ENCODE data around the gene MORC2. TPM values are rescaled to one million over a fixed set of nuclear protein-coding genes. Genes with fewer than 3 reads are reported as not detected.

Gene MORC2
- total RNA-seq, 1 donor from 2014 or later: 20.1 TPM

GRCh38 chr22:30964858-30965257, 3.7 kb downstream of the MORC2 start:
- DNase-seq: no peak
- no peak for ATAC-seq (ENCODE audit: poor library complexity)
- intact Hi-C loops (cut with DNase I): no loop called here

DNA sequence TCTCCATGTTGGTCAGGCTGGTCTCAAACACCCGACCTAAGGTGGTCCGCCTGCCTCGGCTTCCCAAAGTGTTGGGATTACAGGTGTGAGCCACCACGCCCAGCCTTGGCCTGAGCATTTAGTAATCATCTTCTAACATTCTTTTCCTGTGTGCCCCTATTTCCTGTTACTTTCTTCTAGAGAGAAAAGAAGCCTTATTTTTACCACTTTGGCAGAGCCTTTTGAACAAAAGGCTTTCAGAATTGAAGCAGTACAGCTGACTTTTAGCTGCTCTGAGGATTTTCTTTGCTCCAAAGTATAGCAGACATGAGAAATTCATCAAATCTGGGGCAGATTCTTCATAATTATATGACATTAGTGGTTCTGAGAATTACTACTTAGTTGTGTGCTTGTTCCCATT, 13.4 kb downstream of the MORC2 start:
- DNase-seq (no peak), ATAC-seq (ENCODE audit: poor library complexity) (no peak)
- intact Hi-C loops (cut with DNase I): no loop called here

GRCh38 chr22:30953206-30953605, 15.4 kb downstream of the MORC2 start:
- no peak for DNase-seq
- intact Hi-C loops (cut with DNase I): no loop called here
- ATAC-seq (ENCODE audit: poor library complexity): no peak

- no peak for ATAC-seq (ENCODE audit: poor library complexity)
- intact Hi-C loops (cut with DNase I): loop anchor here (5.0 kb wide), 2 partner anchors 132 to 197 kb away; partner anchors contain the start of gene SMTN
- DNase-seq: no peak
Measured at GRCh38 chr22:30949934-30950660, 18.5 kb downstream of the MORC2 start.

- ATAC-seq (ENCODE audit: poor library complexity): no peak
- intact Hi-C loops (cut with DNase I): loop anchor here (5.0 kb wide), 2 partner anchors 133 to 198 kb away; partner anchors contain the start of gene SMTN
- DNase-seq: no peak
Measured at GRCh38 chr22:30948930-30949342, 19.6 kb downstream of the MORC2 start.

DNA sequence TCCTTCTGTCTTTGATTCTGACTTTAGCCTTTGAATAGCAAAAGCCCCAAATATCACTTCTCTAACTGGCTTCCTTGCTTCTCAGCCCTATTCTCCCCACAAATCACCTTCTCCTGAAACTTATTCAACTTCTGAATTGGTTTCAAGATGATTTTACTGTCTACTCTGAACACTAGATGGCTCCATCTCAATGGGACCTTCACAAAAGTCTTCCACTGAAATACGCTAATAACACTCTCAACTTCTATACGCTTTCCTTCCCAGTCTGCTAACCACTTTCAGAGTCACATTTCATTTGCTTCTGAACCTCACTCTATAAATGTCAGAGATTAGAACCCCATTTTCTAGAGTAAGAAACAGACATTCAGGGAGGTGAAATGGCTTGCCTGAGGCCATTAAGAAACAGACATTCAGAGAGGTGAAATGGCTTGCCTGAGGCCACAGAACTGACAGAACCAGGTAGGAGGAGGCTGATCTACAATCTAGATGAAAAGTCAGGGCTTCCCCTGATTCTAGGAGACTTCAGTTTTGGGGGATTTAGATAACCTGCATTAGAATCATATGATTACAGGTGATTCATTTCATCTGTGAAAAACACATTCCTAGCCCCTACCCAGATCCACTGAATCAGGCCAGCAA, 20.6 kb downstream of the MORC2 start:
- DNase-seq: no peak
- intact Hi-C loops (cut with DNase I): loop anchor here (5.0 kb wide), 2 partner anchors 134 to 199 kb away; partner anchors contain the start of gene SMTN

DNA sequence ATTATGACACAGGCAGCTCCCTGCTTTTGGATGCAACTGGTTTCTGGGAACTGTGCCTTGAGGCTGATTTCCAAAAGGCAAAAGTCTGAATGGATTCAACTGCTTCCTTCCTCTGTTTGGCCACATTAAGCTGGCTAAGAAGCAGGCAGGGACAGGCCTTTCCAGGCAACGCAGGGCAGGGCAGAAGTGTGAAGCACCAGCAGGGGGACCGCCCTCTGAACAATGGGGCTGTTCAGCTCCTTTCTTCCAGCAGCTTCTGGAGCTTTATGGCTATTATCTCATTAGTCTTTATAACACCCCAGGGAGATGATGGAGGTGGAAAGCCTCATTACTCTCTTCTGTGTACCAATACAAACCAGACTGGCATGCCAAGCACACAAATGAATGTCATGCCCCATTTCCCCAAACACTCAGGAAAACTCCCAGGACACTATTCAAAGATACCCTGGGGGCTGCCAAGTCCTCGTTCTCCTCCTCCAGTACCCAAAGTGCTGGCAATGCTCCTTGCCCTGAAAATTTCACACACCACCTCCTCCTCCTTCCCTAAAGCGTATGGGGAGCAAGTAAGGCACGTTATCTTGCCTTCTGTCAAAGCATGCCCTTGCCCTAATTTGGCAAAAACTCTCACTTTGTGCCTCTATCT, 21.3 kb downstream of the MORC2 start:
- DNase-seq (peak; percentile 75), ATAC-seq (ENCODE audit: poor library complexity) (peak; percentile 64)
- intact Hi-C loops (cut with DNase I): loop anchor here (5.0 kb wide), 2 partner anchors 135 to 200 kb away; partner anchors contain the start of gene SMTN

More for the DNA sequence above, 20.6 kb downstream of the MORC2 start:
- ATAC-seq (ENCODE audit: poor library complexity): peak; percentile 79

DNA sequence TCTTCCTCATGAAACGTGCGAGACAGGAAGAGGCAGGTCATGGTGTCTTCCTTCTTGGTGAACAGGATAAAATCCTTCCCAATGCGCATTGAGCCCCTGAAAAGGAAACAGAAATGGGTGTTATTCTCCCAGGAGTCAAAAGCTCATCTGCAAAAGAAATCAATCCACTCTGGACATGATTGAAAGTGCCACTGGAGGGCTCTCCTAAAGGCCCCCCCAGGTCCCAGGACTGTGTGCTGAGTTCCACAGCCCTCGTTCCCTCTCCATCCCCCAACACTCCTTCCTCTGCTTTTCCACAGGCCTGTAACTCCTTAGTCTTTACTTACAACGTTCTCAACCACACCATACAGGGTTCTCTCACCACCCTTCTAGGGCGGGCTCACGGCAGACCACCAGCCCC, 22.2 kb downstream of the MORC2 start:
- intact Hi-C loops (cut with DNase I): loop anchor here (5.0 kb wide), 2 partner anchors 136 to 201 kb away; partner anchors contain the start of gene SMTN
- no peak for ATAC-seq (ENCODE audit: poor library complexity)

GRCh38 chr22:30945653-30946052, 22.9 kb downstream of the MORC2 start:
- intact Hi-C loops (cut with DNase I): loop anchor here (5.0 kb wide), 2 partner anchors 137 to 202 kb away; partner anchors contain the start of gene SMTN
- ATAC-seq (ENCODE audit: poor library complexity): no peak
- no peak for DNase-seq

More for the DNA sequence above, 22.2 kb downstream of the MORC2 start:
- DNase-seq: no peak

GRCh38 chr22:30944986-30945385, 23.6 kb downstream of the MORC2 start:
- intact Hi-C loops (cut with DNase I): loop anchor here (5.0 kb wide), 2 partner anchors 137 to 202 kb away; partner anchors contain the start of gene SMTN
- no peak for DNase-seq
- ATAC-seq (ENCODE audit: poor library complexity): no peak

DNA sequence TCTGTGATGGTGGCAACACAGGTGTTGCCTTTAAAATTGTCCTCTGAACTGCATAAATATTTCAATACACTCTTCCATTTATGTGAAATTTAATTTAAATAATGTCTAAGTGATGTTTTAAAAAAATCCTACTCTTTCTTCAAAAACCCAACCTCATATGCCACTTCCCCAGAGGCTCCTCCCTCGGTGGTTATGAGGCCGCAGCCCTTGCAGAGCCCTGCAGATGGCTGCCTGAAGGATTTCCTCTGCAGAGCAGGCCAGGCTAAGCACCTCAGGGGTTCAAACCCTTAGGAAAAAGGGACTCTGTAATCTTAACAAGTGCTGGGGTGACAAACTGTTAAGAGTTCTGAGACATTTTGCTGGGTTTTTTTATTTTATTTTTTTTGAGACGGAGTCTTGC, 25.2 kb downstream of the MORC2 start:
- no peak for ATAC-seq (ENCODE audit: poor library complexity)
- no peak for DNase-seq
- intact Hi-C loops (cut with DNase I): no loop called here

GRCh38 chr22:30941363-30941740, 27.2 kb downstream of the MORC2 start:
- ATAC-seq (ENCODE audit: poor library complexity): no peak
- intact Hi-C loops (cut with DNase I): no loop called here
- DNase-seq: no peak

GRCh38 chr22:30940685-30941362, 27.8 kb downstream of the MORC2 start:
- intact Hi-C loops (cut with DNase I): no loop called here
- ATAC-seq (ENCODE audit: poor library complexity): no peak
- no peak for DNase-seq

DNA sequence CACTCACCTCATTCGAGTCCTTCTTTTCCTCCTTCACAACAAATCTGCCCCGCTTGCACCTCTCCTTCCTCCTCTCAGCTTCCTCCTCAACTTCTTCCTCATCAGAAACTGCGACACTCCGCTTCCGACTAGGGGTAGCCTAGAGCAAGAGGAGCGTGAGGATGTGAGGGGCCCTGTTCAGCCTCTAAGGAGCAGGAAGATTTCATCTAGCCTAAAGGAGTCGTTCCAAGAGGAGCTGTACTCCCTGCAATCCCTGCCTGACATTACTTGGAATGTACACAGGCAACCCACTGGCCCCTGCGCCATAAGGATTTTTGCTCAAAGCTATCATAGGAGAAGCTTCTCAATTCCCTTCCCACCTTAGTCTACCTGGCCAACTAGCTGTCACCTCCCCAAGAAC, 34.5 kb downstream of the MORC2 start:
- no peak for ATAC-seq (ENCODE audit: poor library complexity)
- intact Hi-C loops (cut with DNase I): no loop called here
- no peak for DNase-seq

- intact Hi-C loops (cut with DNase I): no loop called here
- no peak for DNase-seq
- ATAC-seq (ENCODE audit: poor library complexity): no peak
Measured at GRCh38 chr22:30933457-30933856, 35.1 kb downstream of the MORC2 start.

DNA sequence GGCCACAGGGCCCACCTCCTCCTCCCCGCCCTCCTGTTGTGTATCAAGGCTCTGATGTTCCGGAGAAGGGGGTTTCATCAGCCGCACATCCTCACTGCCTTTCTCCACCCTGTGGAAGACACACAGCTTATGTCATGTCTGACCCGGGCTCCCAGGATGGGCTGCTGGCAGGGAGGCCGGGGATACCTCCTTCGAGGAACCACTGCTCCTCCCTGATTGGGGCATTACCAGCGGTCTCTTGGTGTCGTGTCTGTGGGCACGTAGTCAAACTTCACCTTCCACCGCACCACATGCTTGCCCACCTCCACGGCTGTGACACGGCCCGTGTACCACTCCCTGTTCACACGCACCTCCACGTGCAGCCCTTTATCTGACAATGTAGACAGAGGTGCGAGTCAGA, 35.9 kb downstream of the MORC2 start:
- DNase-seq (no peak), ATAC-seq (ENCODE audit: poor library complexity) (no peak)
- intact Hi-C loops (cut with DNase I): no loop called here

GRCh38 chr22:30931541-30932300, 36.9 kb downstream of the MORC2 start:
- ATAC-seq (ENCODE audit: poor library complexity): no peak
- intact Hi-C loops (cut with DNase I): no loop called here
- DNase-seq: no peak

DNA sequence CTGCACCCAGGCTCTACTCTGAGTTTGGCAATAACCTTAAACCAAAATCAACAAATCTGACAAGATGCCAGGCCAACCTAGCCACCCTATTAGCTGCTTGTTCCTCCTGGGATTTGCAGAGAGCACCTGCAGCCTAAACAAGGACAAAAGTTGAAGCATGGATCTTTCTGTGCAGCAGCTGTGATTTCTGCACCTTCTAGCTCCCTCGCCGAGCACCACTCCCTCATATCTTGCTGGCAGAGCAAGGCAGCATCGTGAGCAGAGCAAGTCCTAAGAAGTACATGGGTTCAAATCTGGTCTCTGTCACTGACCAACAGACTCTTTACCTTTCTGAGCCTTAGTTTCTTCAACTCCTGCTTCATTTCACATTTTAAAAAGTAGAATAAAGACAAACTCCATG, 38.3 kb downstream of the MORC2 start:
- ATAC-seq (ENCODE audit: poor library complexity): no peak
- DNase-seq: no peak
- intact Hi-C loops (cut with DNase I): no loop called here
